ENCODE results near the gene XPO6. TPM values are rescaled to one million over a fixed set of nuclear protein-coding genes. Genes with fewer than 3 reads are reported as not detected.

XPO6 gene
- total and polyA plus RNA-seq, 7 experiments from 2014 or later, result 89.5 to 437 (median 371) TPM

- CTCF ChIA-PET, result interaction anchor here (0.8 to 1.9 kb wide), 2 partner anchors 9 to 13 kb away, joined by 4 read pairs; no protein-coding TSS in a partner anchor
- intact Hi-C loops (cut with micrococcal nuclease), result no loop called here
- ATAC-seq, result peak; percentile 57
- Mint-ChIP-seq H3K36me3 (peaks cover 14 to 57% (median 44%) of the 10 kb centered on the region in 5 donors), H3K4me3 (peak overlapping the region in 2 of 10 donors; percentile 27 to 48), H3K27me3 (no peaks in the 10 kb centered on the region), H3K27ac (peak overlapping the region in 8 of 9 donors; percentile 56 to 88 (median 65)), H3K4me1 (peaks cover 54 to 94% (median 83%) of the 10 kb centered on the region in 7 donors), H3K9me3 (no peaks in the 10 kb centered on the region)
- H3K27ac ChIP-seq (ENCODE audit: low read depth, low read length), result no peak overlapping the region
- POLR2A ChIA-PET, result interaction anchor here (0.6 to 1.8 kb wide), 4 partner anchors 9 to 23 kb away, joined by 3 to 5 read pairs (median 4); no protein-coding TSS in a partner anchor
- no peak overlapping the region for H3K4me3 ChIP-seq (ENCODE audit: low read length)
- H3K4me1 ChIP-seq (ENCODE audit: control insufficient read depth in 2 of 2, insufficient read depth in 2 of 2, low read length in 2 of 2), result peaks cover 0 to 41% of the 10 kb centered on the region in 2 donors
- no peaks in the 10 kb centered on the region for H3K9me3 ChIP-seq (ENCODE audit: control insufficient read depth in 2 of 3, low read length in 3 of 3)
- H3K36me3 ChIP-seq (ENCODE audit: control insufficient read depth in 2 of 3, insufficient read depth in 3 of 3, low read length in 3 of 3), result peaks cover 0 to 49% (median 6%) of the 10 kb centered on the region in 3 experiments
- no peak for DNase-seq
- no peaks in the 10 kb centered on the region for H3K27me3 ChIP-seq (ENCODE audit: control insufficient read depth in 2 of 2, insufficient read depth in 2 of 2, low read length in 2 of 2)
These were observed 53.6 kb downstream of the XPO6 start for GRCh38 chr16:28158136-28158535.

DNA sequence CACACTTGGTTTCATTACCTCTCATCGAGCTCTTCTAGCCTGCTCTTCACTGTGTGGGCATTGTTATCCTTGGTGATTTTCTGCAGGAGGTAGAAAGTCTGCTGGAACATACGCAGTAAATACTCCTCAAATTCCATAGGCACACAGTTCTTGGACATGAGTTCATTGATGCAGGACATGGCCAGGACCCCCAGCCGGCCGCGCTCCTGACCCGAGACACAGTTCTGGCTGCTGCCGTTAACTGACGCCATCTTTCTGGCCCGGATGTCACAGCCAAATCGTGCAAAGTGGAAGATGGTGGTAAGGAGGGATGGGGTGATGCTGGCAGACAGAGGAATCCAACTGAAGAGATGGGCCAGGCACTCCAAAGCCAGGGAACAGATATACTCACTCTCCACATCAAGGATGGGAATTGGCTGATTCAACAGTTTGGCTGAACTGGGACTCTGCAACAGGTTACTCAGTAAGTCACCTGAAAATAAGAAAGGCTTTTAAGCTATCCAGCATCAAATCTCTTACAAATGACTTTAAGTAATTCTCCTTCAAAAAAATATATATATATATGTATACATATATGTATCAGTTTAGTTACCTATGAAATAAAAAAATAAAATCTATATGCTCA, 55.6 kb downstream of the XPO6 start:
- H3K27me3 Mint-ChIP-seq, result no peaks in the 10 kb centered on the region
- Histone ChIP-seq H3K9me3 (ENCODE audit: control insufficient read depth in 2 of 3, low read length in 3 of 3) (no peaks in the 10 kb centered on the region), H3K27me3 (ENCODE audit: control insufficient read depth in 2 of 2, insufficient read depth in 2 of 2, low read length in 2 of 2) (no peaks in the 10 kb centered on the region), H3K4me1 (ENCODE audit: control insufficient read depth in 2 of 2, insufficient read depth in 2 of 2, low read length in 2 of 2) (peaks cover 0 to 32% of the 10 kb centered on the region in 2 donors), H3K4me3 (ENCODE audit: low read length) (no peak overlapping the region), H3K36me3 (ENCODE audit: control insufficient read depth in 2 of 3, insufficient read depth in 3 of 3, low read length in 3 of 3) (peaks cover 0 to 55% (median 12%) of the 10 kb centered on the region in 3 experiments), H3K27ac (ENCODE audit: low read depth, low read length) (no peak overlapping the region)
- no peak for ATAC-seq
- no peak for DNase-seq
- H3K4me1 Mint-ChIP-seq, result peaks cover 41 to 92% (median 77%) of the 10 kb centered on the region in 7 donors
- POLR2A ChIA-PET, result no interaction called here
- H3K9me3 Mint-ChIP-seq, result no peaks in the 10 kb centered on the region
- H3K4me3 Mint-ChIP-seq, result peak overlapping the region in 3 of 10 donors; percentile 8 to 53 (median 8)
- peak overlapping the region in 8 of 9 donors; percentile 32 to 90 (median 74) for H3K27ac Mint-ChIP-seq
- peaks cover 20 to 65% (median 46%) of the 10 kb centered on the region in 5 donors for H3K36me3 Mint-ChIP-seq
- CTCF ChIA-PET, result interaction anchor here (1.5 to 4.0 kb wide), 2 partner anchors 8 to 14 kb away, joined by 3 to 13 read pairs; no protein-coding TSS in a partner anchor
- intact Hi-C loops (cut with micrococcal nuclease), result no loop called here

GRCh38 chr16:28155293-28155692, 56.5 kb downstream of the XPO6 start:
- Histone ChIP-seq H3K9me3 (ENCODE audit: control insufficient read depth in 2 of 3, low read length in 3 of 3) (no peaks in the 10 kb centered on the region), H3K27me3 (ENCODE audit: control insufficient read depth in 2 of 2, insufficient read depth in 2 of 2, low read length in 2 of 2) (no peaks in the 10 kb centered on the region), H3K4me3 (ENCODE audit: low read length) (no peak overlapping the region), H3K27ac (ENCODE audit: low read depth, low read length) (no peak overlapping the region), H3K36me3 (ENCODE audit: control insufficient read depth in 2 of 3, insufficient read depth in 3 of 3, low read length in 3 of 3) (peaks cover 0 to 61% (median 14%) of the 10 kb centered on the region in 3 experiments), H3K4me1 (ENCODE audit: control insufficient read depth in 2 of 2, insufficient read depth in 2 of 2, low read length in 2 of 2) (peaks cover 0 to 38% of the 10 kb centered on the region in 2 donors)
- ATAC-seq (no peak), DNase-seq (no peak)
- ChIA-PET POLR2A (interaction anchor here (0.9 to 2.4 kb wide), 5 partner anchors 9 to 56 kb away, joined by 7 to 13 read pairs (median 11); partner anchors contain the start of gene XPO6), CTCF (interaction anchor here (0.6 to 4.0 kb wide), 9 partner anchors 9 to 63 kb away, joined by 3 to 13 read pairs (median 7); no protein-coding TSS in a partner anchor)
- peak overlapping the region in 1 of 10 donors; percentile 23 for H3K4me3 Mint-ChIP-seq
- peak overlapping the region in 7 of 9 donors; percentile 56 to 90 (median 78) for H3K27ac Mint-ChIP-seq
- peaks cover 29 to 69% (median 46%) of the 10 kb centered on the region in 5 donors for H3K36me3 Mint-ChIP-seq
- no peaks in the 10 kb centered on the region for H3K9me3 Mint-ChIP-seq
- peaks cover 42 to 92% (median 77%) of the 10 kb centered on the region in 7 donors for H3K4me1 Mint-ChIP-seq
- H3K27me3 Mint-ChIP-seq, result no peaks in the 10 kb centered on the region
- intact Hi-C loops (cut with micrococcal nuclease), result no loop called here

GRCh38 chr16:28151180-28151579, 60.6 kb downstream of the XPO6 start:
- peaks cover 46 to 97% (median 87%) of the 10 kb centered on the region in 7 donors for H3K4me1 Mint-ChIP-seq
- ATAC-seq, result no peak
- peaks cover 15 to 60% of the 10 kb centered on the region in 2 donors for H3K4me1 ChIP-seq (ENCODE audit: control insufficient read depth in 2 of 2, insufficient read depth in 2 of 2, low read length in 2 of 2)

GRCh38 chr16:28149011-28149888, 62.5 kb downstream of the XPO6 start:
- H3K4me3 ChIP-seq (ENCODE audit: low read length), result no peak overlapping the region
- ChIA-PET POLR2A (interaction anchor here (0.6 to 6.4 kb wide), 17 partner anchors 8 to 100 kb away, joined by 3 to 62 read pairs (median 4); partner anchors contain the start of gene XPO6), CTCF (interaction anchor here (0.6 to 3.4 kb wide), 18 partner anchors 8 to 820 kb away, joined by 3 to 19 read pairs (median 4); no protein-coding TSS in a partner anchor)
- H3K36me3 ChIP-seq (ENCODE audit: control insufficient read depth in 2 of 3, insufficient read depth in 3 of 3, low read length in 3 of 3), result peaks cover 0 to 73% (median 24%) of the 10 kb centered on the region in 3 experiments
- peaks cover 32 to 66% of the 10 kb centered on the region in 2 donors for H3K4me1 ChIP-seq (ENCODE audit: control insufficient read depth in 2 of 2, insufficient read depth in 2 of 2, low read length in 2 of 2)
- peaks cover 0 to 5% (median 0%) of the 10 kb centered on the region in 11 donors for H3K9me3 Mint-ChIP-seq
- peak overlapping the region; percentile 49 to 81 (median 69) for H3K4me3 Mint-ChIP-seq
- intact Hi-C loops (cut with micrococcal nuclease), result loop anchor here in 1 of 2 donors (1.0 to 10.0 kb wide), 8 partner anchors 8 to 346 kb away; partner anchors contain the start of genes APOBR and CLN3
- peak overlapping the region; percentile 86 to 99 (median 94) for H3K27ac Mint-ChIP-seq
- peaks cover 47 to 97% (median 88%) of the 10 kb centered on the region in 7 donors for H3K4me1 Mint-ChIP-seq
- ATAC-seq (peak; percentile 86), DNase-seq (peak in 7 of 9 donors; percentile 49 to 79 (median 73))
- H3K36me3 Mint-ChIP-seq, result peaks cover 21 to 78% (median 66%) of the 10 kb centered on the region in 5 donors
- no peaks in the 10 kb centered on the region for H3K27me3 ChIP-seq (ENCODE audit: control insufficient read depth in 2 of 2, insufficient read depth in 2 of 2, low read length in 2 of 2)
- no peaks in the 10 kb centered on the region for H3K27me3 Mint-ChIP-seq
- H3K9me3 ChIP-seq (ENCODE audit: control insufficient read depth in 2 of 3, low read length in 3 of 3), result no peaks in the 10 kb centered on the region
- peak overlapping the region; percentile 61 for H3K27ac ChIP-seq (ENCODE audit: low read depth, low read length)

More at GRCh38 chr16:28151180-28151579, 60.6 kb downstream of the XPO6 start:
- Histone ChIP-seq H3K9me3 (ENCODE audit: control insufficient read depth in 2 of 3, low read length in 3 of 3) (no peaks in the 10 kb centered on the region), H3K27me3 (ENCODE audit: control insufficient read depth in 2 of 2, insufficient read depth in 2 of 2, low read length in 2 of 2) (no peaks in the 10 kb centered on the region), H3K4me3 (ENCODE audit: low read length) (no peak overlapping the region), H3K36me3 (ENCODE audit: control insufficient read depth in 2 of 3, insufficient read depth in 3 of 3, low read length in 3 of 3) (peaks cover 0 to 79% (median 25%) of the 10 kb centered on the region in 3 experiments), H3K27ac (ENCODE audit: low read depth, low read length) (peak overlapping the region; percentile 54)
- Mint-ChIP-seq H3K27me3 (no peaks in the 10 kb centered on the region), H3K4me3 (peak overlapping the region in 4 of 10 donors; percentile 8 to 68 (median 19)), H3K27ac (peak overlapping the region; percentile 6 to 99 (median 95)), H3K36me3 (peaks cover 34 to 80% (median 67%) of the 10 kb centered on the region in 5 donors), H3K9me3 (peaks cover 0 to 5% (median 0%) of the 10 kb centered on the region in 11 donors)
- intact Hi-C loops (cut with micrococcal nuclease), result no loop called here
- POLR2A ChIA-PET, result interaction anchor here (0.6 to 6.4 kb wide), 11 partner anchors 10 to 115 kb away, joined by 3 to 62 read pairs (median 4); partner anchors contain the start of gene XPO6
- DNase-seq, result no peak
- CTCF ChIA-PET, result interaction anchor here (0.6 to 3.4 kb wide), 8 partner anchors 10 to 383 kb away, joined by 3 to 19 read pairs (median 8); no protein-coding TSS in a partner anchor

All from naive thymus-derived CD4-positive, alpha-beta T cell (primary cell).